Superior temporal gyrus (tissue), 1 donor: ENCODE measurements around the gene LTB4R.

Experiments
- DNase-seq: peaks from one replicate; pipeline ENCODE4 v3.0.0-alpha.2; 2016; ENCODE audit errors: extremely low spot score

The LTB4R gene

GRCh38 chr14:24300326-24300980 lies 10.8 kb upstream of the LTB4R start:
- no peak for DNase-seq

DNA sequence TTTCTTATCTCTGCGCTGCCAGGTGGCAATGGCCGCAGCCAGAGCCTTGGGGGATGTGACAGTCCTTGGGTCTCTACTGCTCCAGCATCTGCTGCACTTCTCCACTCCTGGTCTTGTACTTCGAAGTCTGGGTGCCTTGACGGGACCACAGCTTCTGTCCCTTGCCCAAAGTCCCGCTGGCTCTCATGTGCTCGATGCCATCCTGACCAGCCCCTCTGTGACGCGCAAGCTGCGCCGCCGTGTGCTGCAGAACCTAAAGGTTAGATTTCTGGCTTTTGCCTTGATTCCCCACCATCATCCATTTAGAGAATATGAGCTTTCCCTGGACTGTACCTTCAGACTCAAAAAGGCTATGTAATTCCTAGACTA lies 7.3 kb upstream of the LTB4R start:
- DNase-seq, result no peak

- DNase-seq, result no peak
These were observed 4.1 kb upstream of the LTB4R start for GRCh38 chr14:24307156-24307574.

GRCh38 chr14:24307575-24308341 lies 3.5 kb upstream of the LTB4R start, which contains the start of gene CIDEB:
CIDEB (minus strand) TSS chr14:24307977; CDS start chr14:24307858, 119 bp downstream.
- peak; percentile 75 for DNase-seq

DNA sequence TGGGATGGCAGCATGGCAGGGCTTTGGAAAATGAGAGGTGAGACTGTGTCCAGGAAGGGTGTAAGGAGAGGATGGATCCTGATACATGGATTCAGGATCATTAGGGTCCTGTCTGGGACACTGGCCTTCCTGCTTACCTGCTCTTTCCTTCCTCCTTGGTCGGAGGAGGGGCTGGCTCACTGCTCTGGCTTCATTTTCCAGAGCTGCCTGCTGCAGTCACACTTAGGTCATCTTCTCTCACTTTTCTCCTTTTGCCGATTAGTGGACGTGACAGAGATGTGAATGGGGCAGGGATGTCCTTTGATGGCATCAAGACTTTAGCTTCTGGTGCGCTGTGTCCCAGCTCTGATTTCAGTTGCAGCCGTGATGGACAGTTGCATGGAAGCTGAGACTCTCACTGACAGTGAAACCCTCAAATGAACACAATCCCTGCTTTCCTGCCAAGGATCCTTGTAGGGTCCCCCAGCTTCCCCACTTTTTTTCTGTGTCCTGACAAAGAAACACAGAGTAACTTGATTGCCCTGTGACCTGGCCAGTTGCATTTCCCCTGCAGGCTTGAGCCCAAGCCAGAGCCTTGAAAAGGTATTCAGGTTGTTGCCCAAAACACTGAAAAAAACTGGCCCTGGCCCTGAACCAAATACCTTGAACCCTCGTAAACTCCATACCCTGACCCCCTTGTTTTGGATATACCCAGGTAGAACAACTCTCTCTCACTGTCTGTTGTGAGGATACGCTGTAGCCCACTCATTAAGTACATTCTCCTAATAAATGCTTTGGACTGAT lies 2.8 kb upstream of the LTB4R start:
- no peak for DNase-seq

- no peak for DNase-seq
These were observed 1.6 kb upstream of the LTB4R start, which contains the start of gene LTB4R2 for GRCh38 chr14:24309538-24310264. LTB4R2 (plus strand) TSS chr14:24310140; CDS start chr14:24310665, 525 bp downstream.

DNA sequence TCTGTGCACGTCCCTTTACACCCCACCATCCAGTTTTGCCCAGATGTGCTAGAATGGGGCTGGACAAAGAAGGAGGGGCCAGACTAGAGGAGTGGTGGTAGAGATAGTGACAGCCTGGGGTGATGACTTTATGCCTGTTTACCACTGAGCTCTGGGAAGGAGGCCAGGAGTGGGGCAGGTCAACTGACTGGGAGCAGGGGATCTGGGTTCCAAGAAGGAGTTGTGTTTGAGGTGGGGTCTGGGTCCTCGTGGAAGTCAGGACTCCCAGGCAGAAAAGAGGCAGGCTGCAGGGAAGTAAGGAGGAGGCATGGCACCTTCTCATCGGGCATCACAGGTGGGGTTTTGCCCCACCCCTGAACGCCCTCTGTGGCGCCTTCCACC lies 1.0 kb upstream of the LTB4R start:
- no peak for DNase-seq

- no peak for DNase-seq
These were observed 724 bp downstream of the LTB4R start for GRCh38 chr14:24311837-24312615.

GRCh38 chr14:24312736-24313507 lies 1.6 kb downstream of the LTB4R start:
- no peak for DNase-seq

GRCh38 chr14:24313913-24314312 lies 2.6 kb downstream of the LTB4R start:
- DNase-seq, result no peak

DNA sequence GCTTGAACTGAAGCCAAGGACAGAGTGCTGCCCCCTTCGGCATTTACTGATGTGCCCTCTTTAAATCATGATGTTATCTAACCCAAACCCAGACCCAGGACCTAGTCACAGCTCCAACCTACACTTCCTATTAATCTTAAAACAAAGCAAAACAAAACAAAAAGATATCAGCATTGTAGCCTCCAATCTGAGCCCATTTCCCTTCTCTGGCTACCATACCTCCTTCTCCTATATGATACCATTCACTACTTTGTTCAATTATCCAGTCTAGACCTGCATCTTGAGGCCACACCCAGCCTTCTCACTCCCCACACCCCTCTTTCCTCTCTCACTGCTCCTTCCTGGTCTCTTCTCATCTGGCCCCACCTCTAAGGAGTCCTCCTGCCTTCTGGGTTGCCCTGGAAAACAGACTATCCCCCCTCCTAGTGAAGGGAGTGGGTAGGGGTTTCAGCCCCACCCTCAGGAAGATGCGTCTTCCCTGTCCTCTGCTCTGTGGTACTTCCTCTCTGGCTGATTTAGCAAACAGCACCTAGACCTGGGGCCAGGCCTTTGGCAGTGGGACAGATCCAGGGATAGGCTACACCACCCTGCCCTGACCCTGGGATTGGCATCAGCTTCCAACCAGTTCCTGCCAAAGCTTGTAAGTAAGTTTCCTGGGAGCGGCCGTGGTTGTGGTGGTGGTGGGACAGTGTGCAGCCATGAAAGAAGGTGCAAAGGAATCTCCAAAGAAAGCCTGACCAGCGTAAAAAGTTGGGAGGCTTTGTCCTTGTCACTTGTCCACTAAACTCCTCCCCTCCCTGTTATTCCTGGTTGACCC lies 3.3 kb downstream of the LTB4R start:
- no peak for DNase-seq

DNA sequence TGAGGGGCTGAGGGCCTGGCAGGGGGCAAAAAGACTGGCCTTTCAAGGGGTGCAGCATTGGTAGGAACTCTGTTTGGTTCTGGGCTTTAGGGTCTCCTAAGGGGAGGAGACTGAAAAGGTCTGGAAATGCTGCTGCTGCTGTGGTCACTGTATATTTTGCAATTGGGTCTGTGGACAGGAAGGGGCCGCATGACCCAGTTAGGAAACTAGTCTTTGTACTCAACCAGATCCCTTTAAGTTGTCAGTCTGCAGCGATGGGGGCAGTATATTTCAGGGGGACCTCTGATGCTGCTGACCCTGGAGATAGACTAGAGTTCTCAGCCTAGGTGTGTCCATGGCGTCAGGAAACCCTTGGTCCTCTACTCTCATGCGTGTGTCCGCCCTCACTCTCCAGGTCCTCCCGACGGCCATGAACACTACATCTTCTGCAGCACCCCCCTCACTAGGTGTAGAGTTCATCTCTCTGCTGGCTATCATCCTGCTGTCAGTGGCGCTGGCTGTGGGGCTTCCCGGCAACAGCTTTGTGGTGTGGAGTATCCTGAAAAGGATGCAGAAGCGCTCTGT lies 4.0 kb downstream of the LTB4R start:
- DNase-seq, result no peak

- no peak for DNase-seq
These were observed 4.7 kb downstream of the LTB4R start for GRCh38 chr14:24315807-24316596.

DNA sequence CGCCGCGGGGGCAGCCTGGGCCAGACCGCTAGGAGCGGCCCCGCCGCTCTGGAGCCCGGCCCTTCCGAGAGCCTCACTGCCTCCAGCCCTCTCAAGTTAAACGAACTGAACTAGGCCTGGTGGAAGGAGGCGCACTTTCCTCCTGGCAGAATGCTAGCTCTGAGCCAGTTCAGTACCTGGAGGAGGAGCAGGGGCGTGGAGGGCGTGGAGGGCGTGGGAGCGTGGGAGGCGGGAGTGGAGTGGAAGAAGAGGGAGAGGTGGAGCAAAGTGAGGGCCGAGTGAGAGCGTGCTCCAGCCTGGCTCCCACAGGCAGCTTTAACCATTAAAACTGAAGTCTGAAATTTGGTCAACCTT lies 5.3 kb downstream of the LTB4R start:
- DNase-seq, result no peak

DNA sequence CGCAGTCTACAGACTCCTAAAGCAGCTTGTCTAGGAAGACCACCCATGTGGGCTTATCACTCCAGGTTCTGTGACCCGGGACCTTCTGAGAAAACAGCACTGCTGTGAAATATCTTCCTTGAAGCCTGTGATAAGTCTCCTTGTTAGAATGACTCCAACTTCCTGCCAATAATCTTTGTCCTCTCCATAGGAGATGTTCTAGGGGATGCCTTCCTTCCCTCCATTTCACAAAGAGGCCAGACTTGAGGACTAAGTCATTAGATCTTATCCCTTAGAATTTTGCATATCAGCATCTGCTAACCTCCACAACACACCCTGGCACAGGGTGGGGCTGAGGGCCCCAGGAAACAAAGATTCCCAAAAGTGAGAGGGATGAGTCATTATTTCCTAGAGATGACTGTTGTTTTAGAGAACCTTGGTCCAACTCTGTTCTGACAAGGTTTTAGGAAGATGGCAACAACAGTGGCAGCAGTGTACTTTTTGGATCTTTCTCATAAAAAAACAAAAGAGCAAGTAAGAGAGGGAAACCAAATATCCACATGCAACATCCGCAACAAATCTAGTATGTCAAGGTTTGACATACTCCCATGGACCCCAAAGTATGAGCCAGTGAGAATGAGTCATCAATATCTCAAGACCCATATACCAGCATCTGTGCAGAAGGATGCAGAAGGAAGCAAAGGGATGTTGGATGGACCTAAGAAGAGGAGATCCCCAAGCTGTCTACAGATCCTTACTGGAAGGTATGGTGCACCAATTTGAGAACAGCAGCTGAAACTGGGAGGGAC lies 6.0 kb downstream of the LTB4R start:
- DNase-seq, result no peak

GRCh38 chr14:24321212-24321975 lies 10.1 kb downstream of the LTB4R start:
- DNase-seq, result no peak

DNA sequence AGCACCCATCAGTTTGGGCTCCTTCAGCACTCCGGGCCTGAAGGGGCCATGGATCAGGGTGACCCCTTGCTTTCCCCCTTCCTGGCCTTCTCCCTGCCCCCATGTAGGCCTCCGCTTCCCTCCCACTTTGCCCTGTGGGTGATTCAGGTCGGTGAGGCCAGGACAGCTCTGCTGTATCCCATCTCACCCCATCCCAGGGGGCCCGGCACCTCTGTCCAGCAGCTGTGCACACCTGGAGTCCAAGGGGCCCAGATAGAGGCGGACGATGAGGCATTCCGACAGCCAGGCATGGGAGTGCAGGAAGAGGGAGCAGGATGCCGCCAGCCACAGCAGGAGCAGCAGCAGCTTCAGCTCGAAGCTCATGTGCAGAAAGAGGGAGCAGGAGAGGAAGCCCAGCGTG lies 11.4 kb downstream of the LTB4R start:
- no peak for DNase-seq
